Pancreas (tissue), 10 donors: ENCODE measurements around the gene HOXD13. TPM values are rescaled to one million over a fixed set of nuclear protein-coding genes. Genes with fewer than 3 reads are reported as not detected.

Experiments used
- ATAC-seq, 4 donors: fragments of 200-7000 bp; cut with Tn5 transposase; one replicate each; pipeline versions ENCODE4 v1.8.0 to v1.9.1; 2020; ENCODE audit warnings: mild to moderate bottlenecking in 4 of 4, moderate library complexity in 4 of 4
- DNase-seq, 6 donors: peaks; one replicate each; pipeline ENCODE4 v3.0.0-alpha.2; 2020
- FAIRE-seq: peaks from 2 replicates; lab custom pipeline; 2012; peaks lifted over from hg19 to GRCh38; lab: Jason Lieb, UNC
- H3K27ac ChIP-seq, 4 donors: fragments of 200-600 bp; sonication (generic); 1 replicate in 3 of 4; 2 replicates in 1 of 4; pipeline versions ENCODE4 v1.5.0 to v1.8.0; 2020
- H3K27me3 ChIP-seq, 4 donors: fragments of 200-600 bp; one replicate each; pipeline ENCODE4 v1.8.0; 2021
- H3K36me3 ChIP-seq, 3 donors: fragments of 200-600 bp; sonication (generic) in 1 of 3; one replicate each; pipeline versions ENCODE4 v1.5.0 to v1.8.0; 2020 to 2021
- H3K4me1 ChIP-seq, 3 donors: fragments of 200-600 bp; one replicate each; pipeline ENCODE4 v1.8.0; 2021
- H3K4me3 ChIP-seq, 4 donors: fragments of 200-600 bp; sonication (generic) in 2 of 4; one replicate each; pipeline versions ENCODE4 v1.5.0 to v1.8.0; 2020 to 2021
- H3K9me3 ChIP-seq, 4 donors: fragments of 200-600 bp; one replicate each; pipeline ENCODE4 v1.8.0; 2021
- CTCF ChIP-seq, 4 donors: fragments of 200-600 bp; sonication (generic) in 3 of 4; IDR thresholded peaks; one replicate each; pipeline versions ENCODE4 v1.5.0 to v1.8.0; 2021; ENCODE audit warnings: antibody characterized with exemption in 4 of 4
- WGBS, 2 donors: extraction: QIAGEN DNeasy Blood & Tissue Kit; methylation state at CpG; one replicate each; pipeline ENCODE4 v1.1.7; 2013; 5-methylcytosine and 5-hydroxymethylcytosine counted together
- intact Hi-C, 3 donors: fragments of 100-400 bp; cut with DNase I; formaldehyde crosslinking; loops; one replicate each; pipeline versions ENCODE4 v1.11.1 to v1.14.2; 2022
- polyA plus RNA-seq, 2 donors: library from polyadenylated mRNA; stranded (reverse); fragments of 200-250 nt; gene quantifications; one replicate each; pipeline ENCODE4 v1.2.3, GENCODE V29; 2013
- total RNA-seq, 6 donors: library from RNA; stranded (reverse); fragmentation: NEBNext Ultra II Directional in 4 of 6; extraction: Animal tissue kit (Norgen Biotek cat#: 25700) in 4 of 6; gene quantifications; one replicate each; pipeline versions ENCODE4 v1.2.1 to v1.2.4, GENCODE V29; 2021 to 2023
- donor health status: healthy with polysubstance abuse.
- donor health status: DM: no; HTN: no; CAD: no; lungs with moderate emphysema.
- donor health status: DM: no; HTN: no; CAD: no.
- donor health status: control.
- donor health status: control.
- donor health status: Bipolar disorder and iron deficiency.
- donor health status: DM: yes; HTN: yes; CAD: no.
- donor health status: DM: no; HTN: no; CAD: no.
- donor health status: DM: no; HTN: no; CAD: no.
- donor health status: DM: yes; HTN: yes; CAD: no.

HOXD13 gene
- total and polyA plus RNA-seq, 8 donors = not detected

- intact Hi-C loops = loop anchor here in 2 of 3 donors (10.0 kb wide), 3 partner anchors 522 to 1022 kb away; no protein-coding TSS in a partner anchor
- H3K27me3 ChIP-seq = peaks cover 0 to 91% (median 37%) of the 10 kb centered on the region in 4 donors
- H3K27ac ChIP-seq = no peak within 1 kb of the TSS
- peak in 3 of 4 donors; percentile 25 to 59 (median 57) for ATAC-seq
- TF ChIP-seq CTCF (IDR thresholded peaks at IDR 0.05) = no peak
- FAIRE-seq = no peak
- H3K36me3 ChIP-seq = no peaks in the 10 kb centered on the region
- 4 to 5% methylated on average over 39 to 84 of the region's 84 CpGs for WGBS, 2 donors
- H3K9me3 ChIP-seq = no peaks in the 10 kb centered on the region
- DNase-seq = peak in 2 of 6 donors; percentile 67 to 83
- peak within 1 kb of the TSS in 3 of 4 donors; percentile 0 to 43 (median 10) for H3K4me3 ChIP-seq
- peaks cover 0 to 5% (median 0%) of the 10 kb centered on the region in 3 donors for H3K4me1 ChIP-seq
These were observed 30.3 kb downstream of the HOXD13 start, which contains the start of gene HOXD9 for GRCh38 chr2:176122683-176123410. Gene HOXD9, plus strand, starts transcription at chr2:176122719. Its CDS starts 50 bp downstream, at chr2:176122769.

GRCh38 chr2:176123411-176124109 is 31.0 kb downstream of the HOXD13 start:
- WGBS, 2 donors = 5 to 7% methylated on average over 40 of the region's 40 CpGs
- no peak overlapping the region for H3K27ac ChIP-seq
- no peak for FAIRE-seq
- no peak for TF ChIP-seq CTCF (IDR thresholded peaks at IDR 0.05)
- peaks cover 0 to 5% (median 0%) of the 10 kb centered on the region in 3 donors for H3K4me1 ChIP-seq
- H3K4me3 ChIP-seq = peak overlapping the region in 1 of 4 donors; percentile 43
- H3K36me3 ChIP-seq = no peaks in the 10 kb centered on the region
- H3K27me3 ChIP-seq = peaks cover 0 to 91% (median 39%) of the 10 kb centered on the region in 4 donors
- no peak for DNase-seq
- no peaks in the 10 kb centered on the region for H3K9me3 ChIP-seq
- intact Hi-C loops = loop anchor here in 2 of 3 donors (10.0 kb wide), 3 partner anchors 521 to 1021 kb away; no protein-coding TSS in a partner anchor
- no peak for ATAC-seq

- ATAC-seq (no peak), DNase-seq (no peak), FAIRE-seq (no peak)
- no peak overlapping the region for H3K27ac ChIP-seq
- no peak overlapping the region for H3K4me3 ChIP-seq
- no peak for TF ChIP-seq CTCF (IDR thresholded peaks at IDR 0.05)
- no peaks in the 10 kb centered on the region for H3K36me3 ChIP-seq
- peaks cover 0 to 5% (median 0%) of the 10 kb centered on the region in 3 donors for H3K4me1 ChIP-seq
- 7 to 9% methylated on average over 34 of the region's 34 CpGs for WGBS, 2 donors
- H3K27me3 ChIP-seq = peaks cover 0 to 91% (median 38%) of the 10 kb centered on the region in 4 donors
- no peaks in the 10 kb centered on the region for H3K9me3 ChIP-seq
- intact Hi-C loops = loop anchor here in 2 of 3 donors (10.0 kb wide), 3 partner anchors 520 to 1020 kb away; no protein-coding TSS in a partner anchor
These were observed 31.8 kb downstream of the HOXD13 start for GRCh38 chr2:176124110-176124946.

- Histone ChIP-seq H3K27me3 (peaks cover 0 to 84% (median 37%) of the 10 kb centered on the region in 4 donors), H3K36me3 (no peaks in the 10 kb centered on the region), H3K9me3 (no peaks in the 10 kb centered on the region), H3K4me3 (no peak overlapping the region), H3K4me1 (peaks cover 0 to 5% (median 0%) of the 10 kb centered on the region in 3 donors), H3K27ac (no peak overlapping the region)
- intact Hi-C loops = loop anchor here in 2 of 3 donors (5.0 to 10.0 kb wide), 4 partner anchors 512 to 1020 kb away; no protein-coding TSS in a partner anchor
- 16 to 17% methylated on average over 9 of the region's 9 CpGs for WGBS, 2 donors
- FAIRE-seq = no peak
- DNase-seq = no peak
- no peak for ATAC-seq
- TF ChIP-seq CTCF (IDR thresholded peaks at IDR 0.05) = no peak
These were observed 32.6 kb downstream of the HOXD13 start for GRCh38 chr2:176124947-176125771.
